HepG2 (cell line): ENCODE results near the gene PLD1. TPM values are rescaled to one million over a fixed set of nuclear protein-coding genes. Genes with fewer than 3 reads are reported as not detected.

Experiments
- BATF2 ChIP-seq: sonication (generic); formaldehyde crosslinking; IDR thresholded peaks from 2 replicates; pipeline ENCODE4 v1.8.0; 2022; ENCODE audit warnings: mild to moderate bottlenecking, missing genetic modification reagents, moderate library complexity
- CEBPG ChIP-seq: IDR thresholded peaks from 2 replicates; pipeline ENCODE4 v1.6.1; 2016
- CERS6 ChIP-seq: sonication (generic); formaldehyde crosslinking; IDR thresholded peaks from 2 replicates; pipeline ENCODE4 v1.5.0; 2020; ENCODE audit warnings: missing genetic modification reagents
- DMAP1 ChIP-seq: IDR thresholded peaks from 2 replicates; pipeline ENCODE4 v1.6.1; 2016
- DRAP1 ChIP-seq: IDR thresholded peaks from 2 replicates; pipeline ENCODE4 v1.6.1; 2016; ENCODE audit warnings: missing genetic modification reagents, missing compliant biosample characterization
- E2F5 ChIP-seq: sonication (generic); formaldehyde crosslinking; conservative IDR thresholded peaks from 2 replicates; pipeline ENCODE4 v1.4.0; 2020; ENCODE audit warnings: missing genetic modification reagents
- EP300 ChIP-seq, 3 experiments: sonication (generic) in 1 of 3; formaldehyde crosslinking in 1 of 3; IDR thresholded peaks; 2 replicates each; pipeline versions ENCODE4 v1.5.1 to v1.6.1; 2011 to 2020; ENCODE audit warnings: low read depth in 2 of 3, low read length in 2 of 3, borderline replicate concordance in 1 of 3, improper control_type of control experiment in 1 of 3, mild to moderate bottlenecking in 1 of 3, missing genetic modification reagents in 1 of 3, moderate library complexity in 1 of 3
- ETS1 ChIP-seq: sonication (generic); formaldehyde crosslinking; IDR thresholded peaks from 2 replicates; pipeline ENCODE4 v1.4.0; 2020; ENCODE audit warnings: missing genetic modification reagents
- GABPB1 ChIP-seq: IDR thresholded peaks from 2 replicates; pipeline ENCODE4 v1.6.1; 2016; ENCODE audit warnings: mild to moderate bottlenecking, missing genetic modification reagents, moderate library complexity, missing compliant biosample characterization
- HMG20B ChIP-seq: conservative IDR thresholded peaks from 2 replicates; pipeline ENCODE4 v1.6.1; 2016; ENCODE audit warnings: missing genetic modification reagents, missing compliant biosample characterization
- HNRNPK ChIP-seq: fragments of 200-400 bp; formaldehyde crosslinking; IDR thresholded peaks from 2 replicates; pipeline ENCODE4 v1.6.1; 2018; ENCODE audit warnings: low read length, low read depth, moderate library complexity, mild to moderate bottlenecking; ENCODE audit not compliant: poor library complexity, severe bottlenecking
- HOXA9 ChIP-seq: sonication (generic); formaldehyde crosslinking; IDR thresholded peaks from 2 replicates; pipeline ENCODE4 v1.8.1; 2022; ENCODE audit warnings: missing genetic modification reagents, mild to moderate bottlenecking, moderate library complexity, borderline replicate concordance
- IKZF5 ChIP-seq: IDR thresholded peaks from 2 replicates; pipeline ENCODE4 v1.6.1; 2018; ENCODE audit warnings: missing genetic modification reagents, mild to moderate bottlenecking, missing compliant biosample characterization
- NCOA1 ChIP-seq: sonication (generic); formaldehyde crosslinking; IDR thresholded peaks from 2 replicates; pipeline ENCODE4 v1.9.0; 2021; ENCODE audit warnings: missing genetic modification reagents
- NFYB ChIP-seq: sonication (generic); formaldehyde crosslinking; IDR thresholded peaks from 2 replicates; pipeline ENCODE4 v1.4.0; 2020; ENCODE audit warnings: missing genetic modification reagents
- NPAS2 ChIP-seq: sonication (generic); formaldehyde crosslinking; IDR thresholded peaks from 2 replicates; pipeline ENCODE4 v1.8.0; 2022; ENCODE audit warnings: mild to moderate bottlenecking, missing genetic modification reagents, borderline replicate concordance
- SOX5 ChIP-seq: IDR thresholded peaks from 2 replicates; pipeline ENCODE4 v1.6.1; 2016; ENCODE audit warnings: borderline replicate concordance
- THAP11 ChIP-seq: IDR thresholded peaks from 2 replicates; pipeline ENCODE4 v1.6.1; 2016; ENCODE audit warnings: missing biosample characterization, missing genetic modification reagents
- ZNF3 ChIP-seq: IDR thresholded peaks from 2 replicates; pipeline ENCODE4 v1.7.0; 2017; ENCODE audit warnings: inconsistent platforms
- ZNF354B ChIP-seq: sonication (generic); formaldehyde crosslinking; IDR thresholded peaks from 2 replicates; pipeline ENCODE4 v1.8.0; 2022; ENCODE audit warnings: mild to moderate bottlenecking, missing genetic modification reagents
- ZNF513 ChIP-seq: sonication (generic); formaldehyde crosslinking; conservative IDR thresholded peaks from 2 replicates; pipeline ENCODE4 v1.5.0; 2020; ENCODE audit warnings: missing genetic modification reagents
- ZNF580 ChIP-seq: IDR thresholded peaks from 2 replicates; pipeline ENCODE4 v1.6.1; 2016; ENCODE audit warnings: low read depth, borderline replicate concordance
- ZNF773 ChIP-seq: sonication (generic); formaldehyde crosslinking; IDR thresholded peaks from 2 replicates; pipeline ENCODE4 v1.4.0; 2020; ENCODE audit warnings: missing genetic modification reagents, borderline replicate concordance
- polyA plus RNA-seq, 8 experiments: library from polyadenylated mRNA; depleted of rRNA in 3 of 8; stranded (reverse) in 7 of 8; unstranded in 1 of 8; fragments of >200 nt; fragmentation: Illumina TruSeq in 4 of 8; extraction: Trizol in 4 of 8; gene quantifications; 2 replicates each; pipeline versions ENCODE4 v1.2.1 to v1.2.3, GENCODE V29; 2011 to 2016; ENCODE audit warnings: low read depth in 4 of 8, missing spikeins in 1 of 8, mixed read lengths in 1 of 8; ENCODE audit not compliant: insufficient read depth in 1 of 8
- total RNA-seq, 5 experiments: library from RNA; depleted of rRNA; stranded (reverse); fragments of >200 nt; fragmentation: Illumina TruSeq; extraction: Trizol; gene quantifications; 2 replicates each; pipeline ENCODE4 v1.2.3, GENCODE V29; 2016; ENCODE audit warnings: low read depth in 1 of 5

PLD1 gene
- total and polyA plus RNA-seq, 2 of the 13 experiments (the other 11 are each of a cell fraction or from before 2014, with no cell fraction given), result 27.1 to 59.4 TPM

- TF ChIP-seq BATF2, result no peak
- peak; percentile 90; the same call in 1 of the 2 replicates for TF ChIP-seq ZNF354B
- peak; percentile 60 for TF ChIP-seq SOX5 (CRISPR knock-in tag)
- TF ChIP-seq DMAP1 (CRISPR knock-in tag), result no peak
- 0 out of 2 replicates have a peak, but pooled peaks have one; percentile 10 for TF ChIP-seq NFYB (CRISPR knock-in tag)
- no peak for TF ChIP-seq CERS6 (CRISPR knock-in tag)
- TF ChIP-seq ETS1 (CRISPR knock-in tag), result no peak
- TF ChIP-seq NCOA1 (CRISPR knock-in tag), result no peak
- TF ChIP-seq GABPB1 (CRISPR knock-in tag), result no peak
- no peak for TF ChIP-seq HMG20B
- TF ChIP-seq NPAS2, result no peak
- TF ChIP-seq EP300 (IDR thresholded peaks at IDR 0.05; ENCODE audit: low read depth in 2 of 2, low read length in 2 of 2), result peak in 1 of 2 experiments; percentile 66; a peak in 1 of 4 replicates
- no peak for TF ChIP-seq EP300 (CRISPR knock-in tag; IDR thresholded peaks at IDR 0.05; ENCODE audit: borderline replicate concordance)
- no peak for TF ChIP-seq E2F5 (CRISPR knock-in tag)
- peak; percentile 90 for TF ChIP-seq DRAP1
- no peak for TF ChIP-seq ZNF773 (CRISPR knock-in tag)
- peak; percentile 28; the same call in 1 of the 2 replicates for TF ChIP-seq HOXA9 (CRISPR knock-in tag)
- TF ChIP-seq THAP11 (CRISPR knock-in tag), result no peak
- TF ChIP-seq IKZF5, result 0 out of 2 replicates have a peak, but pooled peaks have one; percentile 86
- TF ChIP-seq HNRNPK, result peak; percentile 9
- TF ChIP-seq ZNF513 (CRISPR knock-in tag), result no peak
- TF ChIP-seq CEBPG (CRISPR knock-in tag), result no peak
- no peak for TF ChIP-seq ZNF3 (CRISPR knock-in tag)
- peak; percentile 54; the same call in 1 of the 2 replicates for TF ChIP-seq ZNF580 (CRISPR knock-in tag)
These were observed 747 bp downstream of the PLD1 start (continued) for GRCh38 chr3:171809611-171809860.
